COLO668 (cell line): ENCODE results near the gene METAP1.
"Not testable (repeated sequence)": the region's sequence is repeated elsewhere in the genome, so short reads cannot be mapped to it uniquely, and the experiment has no call there.

ENCODE experiments used
- DNase-seq: peaks from one replicate; lab custom pipeline; 2025; ENCODE audit not compliant: unreplicated experiment; lab: John Stamatoyannopoulos, UW

Gene METAP1

GRCh38 chr4:99054428-99054994, 59.0 kb downstream of the METAP1 start:
- no peak for DNase-seq

- DNase-seq: no peak
Observed at GRCh38 chr4:99058228-99058627, 62.7 kb downstream of the METAP1 start.

- DNase-seq: no peak
Observed at GRCh38 chr4:99059550-99059949, 64.0 kb downstream of the METAP1 start.

GRCh38 chr4:99061048-99061700, 65.7 kb downstream of the METAP1 start:
- no peak for DNase-seq

- peak; percentile 21 for DNase-seq
Observed at GRCh38 chr4:99062120-99062519, 66.6 kb downstream of the METAP1 start.

GRCh38 chr4:99065521-99065920, 70.0 kb downstream of the METAP1 start:
- not testable (repeated sequence) for DNase-seq

GRCh38 chr4:99067617-99068016, 72.1 kb downstream of the METAP1 start:
- DNase-seq: no peak

GRCh38 chr4:99071159-99071558, 75.6 kb downstream of the METAP1 start:
- no peak for DNase-seq

- no peak for DNase-seq
Observed at GRCh38 chr4:99074816-99075215, 79.3 kb downstream of the METAP1 start.

GRCh38 chr4:99076292-99076976, 80.9 kb downstream of the METAP1 start:
- no peak for DNase-seq

GRCh38 chr4:99077177-99077576, 81.7 kb downstream of the METAP1 start:
- DNase-seq: no peak

- DNase-seq: no peak
Observed at GRCh38 chr4:99078336-99078735, 82.8 kb downstream of the METAP1 start.

GRCh38 chr4:99078931-99079624, 83.6 kb downstream of the METAP1 start:
- no peak for DNase-seq

- DNase-seq: no peak
Observed at GRCh38 chr4:99079625-99080295, 84.2 kb downstream of the METAP1 start.

- DNase-seq: not testable (repeated sequence)
Observed at GRCh38 chr4:99080869-99081268, 85.3 kb downstream of the METAP1 start.

GRCh38 chr4:99082192-99082591, 86.7 kb downstream of the METAP1 start:
- no peak for DNase-seq

GRCh38 chr4:99084595-99084994, 89.1 kb downstream of the METAP1 start:
- DNase-seq: no peak

GRCh38 chr4:99088023-99088449, 92.5 kb downstream of the METAP1 start:
- DNase-seq: peak; percentile 42

GRCh38 chr4:99088481-99089365, 93.2 kb downstream of the METAP1 start, which contains the start of gene ADH5:
ADH5 (minus strand) TSS chr4:99088788; CDS start chr4:99088700, 88 bp downstream.
- peak; percentile 87 for DNase-seq
